Endothelial cell of umbilical vein (primary cell): ENCODE measurements around the gene CDC23. TPM values are rescaled to one million over a fixed set of nuclear protein-coding genes. Genes with fewer than 3 reads are reported as not detected.

Experiments
- BruUV-seq: library from RNA; stranded (reverse); fragments of 400-500 nt; replicated peaks from 2 replicates; lab custom pipeline; 2021; lab: Mats Ljungman, UMichigan
- CTCF ChIA-PET: fragments of 300-600, 350-600 bp; sonication (Branson Sonifier 250); formaldehyde crosslinking; loops from one replicate; lab custom pipeline; 2021; ENCODE audit warnings: antibody characterized with exemption, inconsistent platforms; lab: Charles Lee
- POLR2A ChIA-PET: fragments of 300-600, 350-600 bp; sonication (Branson Sonifier 250); formaldehyde crosslinking; loops from one replicate; lab custom pipeline; 2021; ENCODE audit warnings: antibody characterized with exemption, inconsistent platforms; lab: Charles Lee
- DNase-seq: peaks from one replicate; pipeline ENCODE4 v3.0.0-alpha.2; 2011; ENCODE audit warnings: low read depth, low spot score
- FAIRE-seq: peaks from 2 replicates; lab custom pipeline; 2011; peaks lifted over from hg19 to GRCh38; lab: Jason Lieb, UNC
- H2AFZ ChIP-seq: 2 replicates; pipeline ENCODE4 v1.6.0; 2012; ENCODE audit warnings: low read depth, low read length, control low read depth, inconsistent platforms
- H3K27ac ChIP-seq: 2 replicates; pipeline ENCODE4 v1.5.1; 2011; ENCODE audit warnings: low read depth, mild to moderate bottlenecking, control low read depth, low read length, moderate library complexity; ENCODE audit not compliant: insufficient read depth
- H3K27me3 ChIP-seq, 2 experiments: 2 replicates each; pipeline versions ENCODE4 v1.6.0 to v1.6.1; 2011; ENCODE audit warnings: low read length in 2 of 2, mixed read lengths in 1 of 2; ENCODE audit not compliant: control insufficient read depth in 2 of 2, insufficient read depth in 2 of 2
- H3K36me3 ChIP-seq, 2 experiments: 2 replicates in 1 of 2; 3 replicates in 1 of 2; pipeline ENCODE4 v1.5.1; 2011; ENCODE audit warnings: low read length in 2 of 2, mild to moderate bottlenecking in 1 of 2, moderate library complexity in 1 of 2; ENCODE audit not compliant: control insufficient read depth in 2 of 2, insufficient read depth in 2 of 2; ENCODE audit errors: extremely low read depth in 1 of 2
- H3K4me1 ChIP-seq: 3 replicates; pipeline ENCODE4 v1.5.1; 2011; ENCODE audit warnings: mild to moderate bottlenecking, low read length; ENCODE audit not compliant: control insufficient read depth, insufficient read depth; ENCODE audit errors: extremely low read depth
- H3K4me2 ChIP-seq: 2 replicates; pipeline ENCODE4 v1.6.1; 2011; ENCODE audit warnings: low read length, control low read depth, mixed read lengths; ENCODE audit not compliant: insufficient read depth
- H3K4me3 ChIP-seq, 3 experiments: fragments of 200-600 bp in 1 of 3; sonication (generic), shearing (Covaris generic) in 1 of 3; replicated peaks in 1 of 3; 2 replicates each; pipeline ENCODE4 v1.5.1; 2011 to 2016; ENCODE audit warnings: control low read depth in 3 of 3, low read length in 3 of 3, mild to moderate bottlenecking in 2 of 3, inconsistent platforms in 1 of 3, low read depth in 1 of 3, moderate library complexity in 1 of 3; ENCODE audit not compliant: insufficient read depth in 1 of 3
- H3K79me2 ChIP-seq: 2 replicates; pipeline ENCODE4 v1.6.0; 2012; ENCODE audit warnings: low read length, inconsistent platforms; ENCODE audit not compliant: control insufficient read depth, insufficient read depth
- H3K9ac ChIP-seq: replicated peaks from 2 replicates; pipeline ENCODE3; 2011; ENCODE audit warnings: low read length, control low read depth; ENCODE audit not compliant: insufficient read depth; ENCODE audit errors: extremely low read depth
- H3K9me1 ChIP-seq: replicated peaks from 3 replicates; pipeline ENCODE4 v1.6.0; 2011; ENCODE audit warnings: mild to moderate bottlenecking, low read length; ENCODE audit not compliant: control insufficient read depth, insufficient read depth; ENCODE audit errors: extremely low read depth
- H3K9me3 ChIP-seq: replicated peaks from 2 replicates; pipeline ENCODE4 v1.5.1; 2012; ENCODE audit warnings: low read length, inconsistent platforms; ENCODE audit not compliant: control insufficient read depth, insufficient read depth
- H4K20me1 ChIP-seq: replicated peaks from 2 replicates; pipeline ENCODE3; 2011; ENCODE audit warnings: mild to moderate bottlenecking, low read length; ENCODE audit not compliant: control insufficient read depth, insufficient read depth; ENCODE audit errors: extremely low read depth
- CTCF ChIP-seq, 2 donors: IDR thresholded peaks; 1 replicate in 1 of 2; 2 replicates in 1 of 2; pipeline ENCODE4 v1.5.1; 2011; ENCODE audit warnings: low read length in 2 of 2, mild to moderate bottlenecking in 2 of 2, moderate library complexity in 2 of 2, control low read depth in 1 of 2, inconsistent platforms in 1 of 2, low read depth in 1 of 2; ENCODE audit not compliant: insufficient read depth in 1 of 2; ENCODE audit errors: extremely low read depth in 1 of 2
- EZH2 ChIP-seq: IDR thresholded peaks from 2 replicates; pipeline ENCODE4 v1.6.1; 2012; ENCODE audit warnings: borderline replicate concordance, low read depth, mild to moderate bottlenecking, moderate library complexity, low read length, inconsistent platforms; ENCODE audit not compliant: severe bottlenecking
- FOS ChIP-seq: IDR thresholded peaks from 2 replicates; pipeline ENCODE4 v1.6.1; 2011; ENCODE audit warnings: mild to moderate bottlenecking, low read length, moderate library complexity, borderline replicate concordance; ENCODE audit not compliant: insufficient read depth
- GATA2 ChIP-seq: IDR thresholded peaks from 2 replicates; pipeline ENCODE4 v1.7.0; 2011; ENCODE audit warnings: low read depth, mild to moderate bottlenecking, moderate library complexity, mixed read lengths, low read length; ENCODE audit not compliant: insufficient read length, insufficient read depth
- JUN ChIP-seq: IDR thresholded peaks from 2 replicates; pipeline ENCODE4 v1.6.1; 2011; ENCODE audit warnings: borderline replicate concordance, low read depth; ENCODE audit not compliant: insufficient read length, insufficient read depth
- MAX ChIP-seq: IDR thresholded peaks from 2 replicates; pipeline ENCODE4 v1.6.1; 2011; ENCODE audit not compliant: insufficient read depth, insufficient read length
- MYC ChIP-seq: IDR thresholded peaks from one replicate; pipeline ENCODE4 v1.6.1; 2011; ENCODE audit warnings: mild to moderate bottlenecking, low read depth, low read length
- POLR2A ChIP-seq: IDR thresholded peaks from 2 replicates; pipeline ENCODE4 v1.6.1; 2012; ENCODE audit warnings: low read depth, mild to moderate bottlenecking, control low read depth, low read length
- POLR2AphosphoS5 ChIP-seq: IDR thresholded peaks from 2 replicates; pipeline ENCODE4 v1.6.1; 2012; ENCODE audit warnings: low read depth, mild to moderate bottlenecking, control low read depth, low read length, moderate library complexity; ENCODE audit not compliant: insufficient read depth
- dilution Hi-C: fragments of 300-500 bp; cut with MboI; formaldehyde crosslinking; loops from one replicate; pipeline ENCODE4 v1.15.0; 2019; ENCODE audit warnings: low sequenced_read_pairs; ENCODE audit not compliant: extremely low pct_ligation_motif_present
- intact Hi-C: fragments of 100-400 bp; cut with micrococcal nuclease; formaldehyde crosslinking; loops from one replicate; pipeline ENCODE4 v1.10.0; 2022
- polyA plus RNA-seq, 4 experiments: library from polyadenylated mRNA; depleted of rRNA in 3 of 4; stranded (reverse) in 3 of 4; unstranded in 1 of 4; fragments of >200 nt; gene quantifications; 2 replicates each; pipeline versions ENCODE4 v1.2.1 to v1.2.3, GENCODE V29; 2011 to 2012; ENCODE audit warnings: missing spikeins in 1 of 4
- total RNA-seq: library from RNA; stranded (reverse); gene quantifications from 2 replicates; pipeline ENCODE4 v1.2.3, GENCODE V29; 2021

The CDC23 gene
- total and polyA plus RNA-seq, 2 donors (not counting 3 experiments of a cell fraction or from before 2014, with no cell fraction given), result 28.5 to 41.2 TPM

DNA sequence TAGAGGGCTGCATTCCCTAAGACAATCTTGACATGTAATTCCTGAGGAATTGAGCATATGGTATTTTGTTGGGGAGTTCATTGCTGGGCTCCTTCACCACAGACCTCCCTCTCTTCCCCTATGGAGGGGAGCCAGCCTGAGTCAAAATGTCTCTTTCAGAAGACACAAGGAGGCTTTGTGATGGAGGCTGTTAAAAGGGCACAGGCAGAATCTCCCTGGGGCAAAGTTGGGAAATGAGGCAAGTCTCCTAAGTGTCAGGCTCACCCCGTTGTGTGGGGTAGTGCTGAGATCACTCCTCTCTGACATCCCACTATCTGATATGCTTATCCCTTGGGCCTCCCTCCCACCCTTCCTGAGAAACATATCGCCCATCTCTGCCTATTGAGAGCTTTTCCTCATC is 30.7 kb upstream of the CDC23 start:
- DNase-seq (no peak), FAIRE-seq (no peak)
- Histone ChIP-seq H3K36me3 (no peaks in the 10 kb centered on the region), H4K20me1 (no peaks in the 10 kb centered on the region), H3K27me3 (peaks cover 5 to 13% of the 10 kb centered on the region in 2 experiments), H3K9me1 (no peaks in the 10 kb centered on the region), H3K9ac (no peak overlapping the region), H3K27ac (no peak overlapping the region), H2AFZ (no peak overlapping the region), H3K4me2 (no peak overlapping the region), H3K79me2 (no peaks in the 10 kb centered on the region), H3K4me1 (peaks cover 2% of the 10 kb centered on the region), H3K9me3 (no peaks in the 10 kb centered on the region), H3K4me3 (no peak overlapping the region)
- intact Hi-C loops, result no loop called here
- ChIA-PET CTCF (interaction anchor here (0.7 to 2.7 kb wide), 5 partner anchors 9 to 36 kb away, joined by 3 to 9 read pairs (median 4); no protein-coding TSS in a partner anchor), POLR2A (no interaction called here)
- BruUV-seq, result no TSS peak
- TF ChIP-seq CTCF (IDR thresholded peaks at IDR 0.05; ENCODE audit: extremely low read depth in 1 of 2, insufficient read depth in 1 of 2, low read depth in 1 of 2, low read length in 2 of 2) (no peak), MYC (no peak), FOS (no peak), MAX (no peak), POLR2A (no peak), EZH2 (no peak), GATA2 (no peak), JUN (no peak), POLR2AphosphoS5 (no peak)
- dilution Hi-C loops, result no loop called here
